Common myeloid progenitor, CD34-positive (primary cell): ENCODE results near the gene PLA2G4A.

Experiments
- CTCF ChIA-PET: fragments of 350-600 bp; sonication (Branson Sonifier 250); formaldehyde crosslinking; loops from one replicate; lab custom pipeline; 2021; ENCODE audit warnings: antibody characterized with exemption; lab: Charles Lee
- POLR2A ChIA-PET: fragments of 350-600 bp; sonication (Branson Sonifier 250); formaldehyde crosslinking; loops from one replicate; lab custom pipeline; 2021; ENCODE audit warnings: antibody characterized with exemption; lab: Charles Lee
- DNase-seq, 3 donors: peaks; one replicate each; pipeline versions ENCODE4 v3.0.0 to v3.0.0-alpha.2; 2013
- H3K27ac ChIP-seq, 2 experiments: 1 replicate in 1 of 2; 2 replicates in 1 of 2; pipeline ENCODE4 v1.7.0; 2013; ENCODE audit warnings: inconsistent platforms in 2 of 2, low read length in 2 of 2, mild to moderate bottlenecking in 2 of 2, low read depth in 1 of 2, moderate library complexity in 1 of 2; ENCODE audit not compliant: severe bottlenecking in 2 of 2, insufficient read depth in 1 of 2, poor library complexity in 1 of 2
- H3K27me3 ChIP-seq, 5 experiments: replicated peaks in 2 of 5; 1 replicate in 3 of 5; 2 replicates in 2 of 5; pipeline versions ENCODE4 v1.6.1 to v1.7.0; 2013; ENCODE audit warnings: low read length in 4 of 5, mild to moderate bottlenecking in 2 of 5, moderate library complexity in 2 of 5, inconsistent platforms in 1 of 5; ENCODE audit not compliant: insufficient read depth in 5 of 5, control insufficient read depth in 4 of 5
- H3K36me3 ChIP-seq, 4 experiments: 1 replicate in 2 of 4; 2 replicates in 2 of 4; pipeline versions ENCODE4 v1.6.1 to v1.7.0; 2013; ENCODE audit warnings: low read length in 3 of 4, control low read depth in 1 of 4, mild to moderate bottlenecking in 1 of 4; ENCODE audit not compliant: control insufficient read depth in 4 of 4, insufficient read depth in 4 of 4
- H3K4me1 ChIP-seq, 4 experiments: 1 replicate in 3 of 4; 2 replicates in 1 of 4; pipeline versions ENCODE4 v1.6.1 to v1.7.1; 2013; ENCODE audit warnings: low read length in 3 of 4, mild to moderate bottlenecking in 3 of 4, control low read depth in 1 of 4, inconsistent platforms in 1 of 4, moderate library complexity in 1 of 4; ENCODE audit not compliant: control insufficient read depth in 4 of 4, insufficient read depth in 4 of 4; ENCODE audit errors: control extremely low read depth in 1 of 4
- H3K4me3 ChIP-seq, 7 experiments: 1 replicate in 4 of 7; 2 replicates in 3 of 7; pipeline versions ENCODE4 v1.5.1 to v1.7.0; 2013; ENCODE audit warnings: mild to moderate bottlenecking in 7 of 7, low read length in 6 of 7, moderate library complexity in 6 of 7, inconsistent platforms in 2 of 7, low read depth in 2 of 7, control low read depth in 1 of 7; ENCODE audit not compliant: insufficient read depth in 4 of 7, control insufficient read depth in 1 of 7; ENCODE audit errors: extremely low read depth in 1 of 7
- H3K9me3 ChIP-seq, 5 experiments: 1 replicate in 4 of 5; 2 replicates in 1 of 5; pipeline versions ENCODE4 v1.6.1 to v1.7.1; 2013; ENCODE audit warnings: low read length in 4 of 5, mild to moderate bottlenecking in 2 of 5, inconsistent platforms in 1 of 5, low read depth in 1 of 5, moderate library complexity in 1 of 5; ENCODE audit not compliant: control insufficient read depth in 4 of 5, insufficient read depth in 2 of 5; ENCODE audit errors: control extremely low read depth in 1 of 5
- WGBS: methylation state at CpG from one replicate; pipeline ENCODE4 v1.1.5; 2013; ENCODE audit not compliant: insufficient coverage; 5-methylcytosine and 5-hydroxymethylcytosine counted together

PLA2G4A gene

GRCh38 chr1:186997877-186998276 lies 169.1 kb downstream of the PLA2G4A start:
- Histone ChIP-seq H3K4me3 (no peak overlapping the region), H3K9me3 (peaks cover 0 to 2% (median 0%) of the 10 kb centered on the region in 5 experiments), H3K36me3 (no peaks in the 10 kb centered on the region), H3K27ac (no peak overlapping the region), H3K27me3 (no peaks in the 10 kb centered on the region), H3K4me1 (peaks cover 0 to 1% (median 0%) of the 10 kb centered on the region in 4 experiments)
- WGBS = no CpG with 5 or more reads among the region's 1 CpG
- ChIA-PET POLR2A (no interaction called here), CTCF (interaction anchor here (1.0 to 1.4 kb wide), 3 partner anchors 12 to 18 kb away, joined by 3 read pairs; no protein-coding TSS in a partner anchor)
- DNase-seq = no peak

GRCh38 chr1:186999506-186999905 lies 170.8 kb downstream of the PLA2G4A start:
- no peaks in the 10 kb centered on the region for H3K36me3 ChIP-seq
- WGBS = 96% methylated on average over 4 of the region's 6 CpGs
- no peaks in the 10 kb centered on the region for H3K4me1 ChIP-seq
- no peak overlapping the region for H3K27ac ChIP-seq
- no peak overlapping the region for H3K4me3 ChIP-seq
- ChIA-PET POLR2A (no interaction called here), CTCF (no interaction called here)
- no peak for DNase-seq
- peaks cover 0 to 2% (median 0%) of the 10 kb centered on the region in 5 experiments for H3K9me3 ChIP-seq
- H3K27me3 ChIP-seq = no peaks in the 10 kb centered on the region

GRCh38 chr1:187001198-187001889 lies 172.6 kb downstream of the PLA2G4A start:
- Histone ChIP-seq H3K9me3 (peaks cover 0 to 7% (median 1%) of the 10 kb centered on the region in 5 experiments), H3K4me3 (no peak overlapping the region), H3K27me3 (no peaks in the 10 kb centered on the region), H3K27ac (no peak overlapping the region), H3K4me1 (no peaks in the 10 kb centered on the region), H3K36me3 (no peaks in the 10 kb centered on the region)
- POLR2A ChIA-PET = no interaction called here
- no CpG with 5 or more reads among the region's 4 CpGs for WGBS
- no peak for DNase-seq
- CTCF ChIA-PET = interaction anchor here (1.0 to 1.3 kb wide), 3 partner anchors 11 to 17 kb away, joined by 3 to 4 read pairs (median 3); no protein-coding TSS in a partner anchor

GRCh38 chr1:187003353-187003752 lies 174.6 kb downstream of the PLA2G4A start:
- POLR2A ChIA-PET = no interaction called here
- H3K4me3 ChIP-seq = no peak overlapping the region
- no peak for DNase-seq
- 97% methylated on average over 8 of the region's 8 CpGs for WGBS
- peaks cover 0 to 12% (median 2%) of the 10 kb centered on the region in 5 experiments for H3K9me3 ChIP-seq
- CTCF ChIA-PET = no interaction called here
- H3K27ac ChIP-seq = no peak overlapping the region
- no peaks in the 10 kb centered on the region for H3K36me3 ChIP-seq
- H3K4me1 ChIP-seq = no peaks in the 10 kb centered on the region
- H3K27me3 ChIP-seq = no peaks in the 10 kb centered on the region

- Histone ChIP-seq H3K9me3 (peaks cover 0 to 12% (median 4%) of the 10 kb centered on the region in 5 experiments), H3K27ac (no peak overlapping the region), H3K36me3 (no peaks in the 10 kb centered on the region), H3K27me3 (no peaks in the 10 kb centered on the region), H3K4me1 (peaks cover 0 to 3% (median 0%) of the 10 kb centered on the region in 4 experiments), H3K4me3 (no peak overlapping the region)
- 95% methylated on average over 2 of the region's 2 CpGs for WGBS
- CTCF ChIA-PET = interaction anchor here (1.3 to 2.1 kb wide), 2 partner anchors 9 to 27 kb away, joined by 4 to 5 read pairs; no protein-coding TSS in a partner anchor
- POLR2A ChIA-PET = no interaction called here
- DNase-seq = no peak
Observed at GRCh38 chr1:187006896-187007295, 178.1 kb downstream of the PLA2G4A start.

GRCh38 chr1:187009320-187009719 lies 180.6 kb downstream of the PLA2G4A start:
- DNase-seq = no peak
- ChIA-PET CTCF (no interaction called here), POLR2A (no interaction called here)
- Histone ChIP-seq H3K4me1 (peaks cover 0 to 3% (median 0%) of the 10 kb centered on the region in 4 experiments), H3K27ac (no peak overlapping the region), H3K9me3 (peaks cover 0 to 11% (median 4%) of the 10 kb centered on the region in 5 experiments), H3K4me3 (no peak overlapping the region), H3K36me3 (no peaks in the 10 kb centered on the region), H3K27me3 (no peaks in the 10 kb centered on the region)
- WGBS = 100% methylated on average over 2 of the region's 2 CpGs
